H9 (cell line): Measurements from ENCODE around the gene SLC9A2. TPM values are rescaled to one million over a fixed set of nuclear protein-coding genes. Genes with fewer than 3 reads are reported as not detected.

Experiments used
- DNase-seq: peaks from one replicate; pipeline ENCODE4 v3.0.0-alpha.2; 2017
- H2AFZ ChIP-seq: one replicate; pipeline ENCODE4 v1.6.1; 2013; ENCODE audit warnings: mild to moderate bottlenecking, low read length, control low read depth, moderate library complexity
- H2AK5ac ChIP-seq: 2 replicates; pipeline ENCODE4 v1.6.1; 2013; ENCODE audit warnings: low read length, control low read depth, mixed read lengths; ENCODE audit not compliant: insufficient read length
- H2BK120ac ChIP-seq: one replicate; pipeline ENCODE4 v1.6.1; 2013; ENCODE audit warnings: low read depth, mild to moderate bottlenecking, low read length, control low read depth, inconsistent platforms; ENCODE audit not compliant: poor library complexity, severe bottlenecking
- H2BK12ac ChIP-seq: 2 replicates; pipeline ENCODE4 v1.6.1; 2013; ENCODE audit warnings: low read length, control low read depth, mixed read lengths, low read depth; ENCODE audit not compliant: insufficient read length
- H2BK15ac ChIP-seq: 2 replicates; pipeline ENCODE4 v1.6.1; 2013; ENCODE audit warnings: low read depth, low read length, control low read depth
- H2BK20ac ChIP-seq: one replicate; pipeline ENCODE4 v1.6.1; 2013; ENCODE audit warnings: low read depth, mild to moderate bottlenecking, low read length, control low read depth, inconsistent platforms; ENCODE audit not compliant: poor library complexity, severe bottlenecking
- H2BK5ac ChIP-seq: 2 replicates; pipeline ENCODE4 v1.6.1; 2013; ENCODE audit warnings: low read length, control low read depth, mixed read lengths; ENCODE audit not compliant: insufficient read length
- H3K14ac ChIP-seq: 2 replicates; pipeline ENCODE4 v1.6.1; 2013; ENCODE audit warnings: low read length, control low read depth; ENCODE audit not compliant: insufficient read depth
- H3K18ac ChIP-seq: 2 replicates; pipeline ENCODE4 v1.6.1; 2013; ENCODE audit warnings: low read depth, mild to moderate bottlenecking, mixed read lengths, low read length, control low read depth; ENCODE audit not compliant: insufficient read length
- H3K23ac ChIP-seq: 2 replicates; pipeline ENCODE4 v1.6.1; 2013; ENCODE audit warnings: low read length, control low read depth, mixed read lengths, low read depth; ENCODE audit not compliant: insufficient read length
- H3K23me2 ChIP-seq: 2 replicates; pipeline ENCODE4 v1.6.1; 2013; ENCODE audit warnings: low read depth, mild to moderate bottlenecking, mixed read lengths, low read length, control low read depth; ENCODE audit not compliant: insufficient read length, poor library complexity, severe bottlenecking
- H3K27ac ChIP-seq: 2 replicates; pipeline ENCODE4 v1.5.1; 2013; ENCODE audit warnings: low read length, control low read depth, mixed read lengths, low read depth; ENCODE audit not compliant: insufficient read length
- H3K27me3 ChIP-seq: 2 replicates; pipeline ENCODE4 v1.6.1; 2013; ENCODE audit warnings: low read length, control low read depth, inconsistent platforms; ENCODE audit not compliant: insufficient read depth
- H3K4ac ChIP-seq: 2 replicates; pipeline ENCODE4 v1.6.1; 2013; ENCODE audit warnings: low read depth, mild to moderate bottlenecking, control low read depth, inconsistent platforms, low read length, moderate library complexity
- H3K4me1 ChIP-seq: 2 replicates; pipeline ENCODE4 v1.6.1; 2013; ENCODE audit warnings: low read length, control low read depth, inconsistent platforms; ENCODE audit not compliant: insufficient read depth
- H3K4me2 ChIP-seq: 2 replicates; pipeline ENCODE4 v1.6.1; 2013; ENCODE audit warnings: low read length, control low read depth, mixed read lengths; ENCODE audit not compliant: insufficient read length, insufficient read depth
- H3K56ac ChIP-seq: 2 replicates; pipeline ENCODE4 v1.6.1; 2013; ENCODE audit warnings: low read depth, mild to moderate bottlenecking, mixed read lengths, low read length, control low read depth; ENCODE audit not compliant: insufficient read length
- H3K79me1 ChIP-seq: 2 replicates; pipeline ENCODE4 v1.6.1; 2013; ENCODE audit warnings: low read depth, mild to moderate bottlenecking, moderate library complexity, low read length, control low read depth, inconsistent platforms; ENCODE audit not compliant: insufficient read depth, poor library complexity, severe bottlenecking
- H3K79me2 ChIP-seq: 2 replicates; pipeline ENCODE4 v1.6.1; 2013; ENCODE audit warnings: low read length, control low read depth, inconsistent platforms; ENCODE audit not compliant: insufficient read depth
- H3K9ac ChIP-seq: 2 replicates; pipeline ENCODE4 v1.6.1; 2013; ENCODE audit warnings: low read length, control low read depth, mixed read lengths; ENCODE audit not compliant: insufficient read length; ENCODE audit errors: extremely low read depth
- H3K9me3 ChIP-seq: one replicate; pipeline ENCODE4 v1.6.1; 2013; ENCODE audit warnings: low read depth, low read length, inconsistent platforms; ENCODE audit not compliant: control insufficient read depth
- H3T11ph ChIP-seq: one replicate; pipeline ENCODE4 v1.6.1; 2013; ENCODE audit warnings: mild to moderate bottlenecking, low read length, control low read depth, inconsistent platforms
- H4K20me1 ChIP-seq: one replicate; pipeline ENCODE4 v1.6.1; 2013; ENCODE audit not compliant: control insufficient read depth, insufficient read length, insufficient read depth
- H4K5ac ChIP-seq: 2 replicates; pipeline ENCODE4 v1.6.1; 2013; ENCODE audit warnings: low read depth, mild to moderate bottlenecking, mixed read lengths, low read length, control low read depth; ENCODE audit not compliant: insufficient read length
- H4K8ac ChIP-seq: replicated peaks from 2 replicates; pipeline ENCODE4 v1.6.1; 2013; ENCODE audit warnings: low read length, control low read depth, mixed read lengths, low read depth; ENCODE audit not compliant: insufficient read length
- H4K91ac ChIP-seq: 2 replicates; pipeline ENCODE4 v1.6.1; 2013; ENCODE audit warnings: low read depth, mild to moderate bottlenecking, moderate library complexity, mixed read lengths, low read length, control low read depth; ENCODE audit not compliant: insufficient read length
- H3K27ac Mint-ChIP-seq, 3 experiments: 2 replicates in 2 of 3; 3 replicates in 1 of 3; pipeline ENCODE4 v1.8.0; 2020 to 2021; ENCODE audit warnings: mixed read lengths in 3 of 3, mild to moderate bottlenecking in 1 of 3, moderate library complexity in 1 of 3
- H3K27me3 Mint-ChIP-seq: 2 replicates; pipeline ENCODE4 v1.8.0; 2021; ENCODE audit warnings: low read depth, mild to moderate bottlenecking, moderate library complexity, mixed read lengths
- H3K36me3 Mint-ChIP-seq, 3 experiments: 2 replicates in 2 of 3; 3 replicates in 1 of 3; pipeline ENCODE4 v1.8.0; 2020 to 2021; ENCODE audit warnings: low read depth in 3 of 3, mixed read lengths in 3 of 3; ENCODE audit not compliant: insufficient read depth in 1 of 3
- H3K4me1 Mint-ChIP-seq, 2 experiments: 2 replicates each; pipeline ENCODE4 v1.8.0; 2020; ENCODE audit warnings: mixed read lengths in 2 of 2
- H3K4me3 Mint-ChIP-seq, 2 experiments: 2 replicates in 1 of 2; 3 replicates in 1 of 2; pipeline ENCODE4 v1.8.0; 2020 to 2021; ENCODE audit warnings: mild to moderate bottlenecking in 2 of 2, mixed read lengths in 2 of 2, moderate library complexity in 1 of 2
- H3K9me3 Mint-ChIP-seq, 2 experiments: 2 replicates in 1 of 2; 3 replicates in 1 of 2; pipeline ENCODE4 v1.8.0; 2020; ENCODE audit warnings: mild to moderate bottlenecking in 2 of 2, mixed read lengths in 2 of 2, moderate library complexity in 1 of 2
- WGBS: extraction: QIAGEN DNeasy Blood & Tissue Kit; methylation state at CpG from one replicate; pipeline ENCODE4 v1.1.7; 2013; ENCODE audit warnings: missing lambda C conversion rate, low lambda C conversion rate, mixed read lengths; ENCODE audit not compliant: insufficient read length; ENCODE audit errors: extremely low coverage; 5-methylcytosine and 5-hydroxymethylcytosine counted together
- total RNA-seq: library from RNA; stranded (reverse); gene quantifications from 2 replicates; pipeline ENCODE4 v1.2.1, GENCODE V29; 2021
- TF ChIP-seq, protein P1 (sequence below): fragments of 200-600 bp; sonication (generic); conservative IDR thresholded peaks from 3 replicates; pipeline ENCODE4 v1.8.0; 2021; ENCODE audit warnings: antibody characterized with exemption, mild to moderate bottlenecking

Gene SLC9A2
- total RNA-seq, 1 experiment from 2014 or later = 0.04 TPM

DNA sequence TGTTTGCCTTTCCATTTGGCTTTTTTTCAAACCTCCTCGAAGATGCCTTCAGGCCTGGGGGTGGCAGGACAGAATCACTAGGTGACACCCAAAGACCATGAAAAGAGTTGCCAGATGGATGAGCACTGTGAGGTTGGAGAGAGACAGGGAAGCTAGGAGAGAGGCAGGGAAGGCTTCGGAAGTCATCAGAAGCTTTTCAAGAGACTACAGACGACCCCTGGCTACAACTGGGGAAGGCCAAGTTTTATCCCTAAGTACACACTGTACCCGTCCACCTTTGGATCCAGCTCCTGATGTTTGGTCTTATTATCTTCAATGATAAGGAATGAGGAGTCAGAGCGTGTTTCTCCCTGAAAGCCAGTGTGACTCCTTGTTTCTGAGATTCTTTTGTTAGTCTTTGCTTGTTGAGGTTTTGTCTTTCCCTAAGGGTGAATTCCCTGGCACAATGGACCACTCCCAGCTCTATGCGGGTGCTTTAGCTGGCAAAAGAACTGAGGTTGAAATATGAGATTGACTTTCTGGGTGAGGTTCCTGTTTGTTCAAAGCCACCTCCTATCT is 33.4 kb upstream of the SLC9A2 start:
- no peak overlapping the region for H4K91ac ChIP-seq
- no peak overlapping the region for H2AFZ ChIP-seq

More for the DNA sequence above, 33.4 kb upstream of the SLC9A2 start:
- Mint-ChIP-seq H3K9me3 (peaks cover 0 to 1% of the 10 kb centered on the region in 2 experiments; a peak in 2 of 5 replicates), H3K36me3 (no peaks in the 10 kb centered on the region; a peak in 1 of 7 replicates), H3K4me3 (no peak overlapping the region; a peak in 1 of 5 replicates), H3K4me1 (peaks cover 12% of the 10 kb centered on the region in 2 experiments), H3K27ac (peak overlapping the region in 1 of 3 experiments; percentile 93; a peak in 1 of 7 replicates), H3K27me3 (no peaks in the 10 kb centered on the region; the same call in 1 of the 2 replicates)
- Histone ChIP-seq H3K56ac (no peak overlapping the region), H3K27ac (no peak overlapping the region), H2BK120ac (no peak overlapping the region), H3K79me2 (no peaks in the 10 kb centered on the region), H2AK5ac (no peak overlapping the region), H3K9ac (no peak overlapping the region), H3K27me3 (no peaks in the 10 kb centered on the region), H3K23ac (no peak overlapping the region), H2BK5ac (no peak overlapping the region), H3K18ac (no peak overlapping the region), H4K5ac (no peak overlapping the region), H4K8ac (no peak overlapping the region), H3T11ph (no peak overlapping the region), H3K4me2 (no peak overlapping the region), H2BK15ac (no peak overlapping the region), H3K14ac (no peak overlapping the region), H3K9me3 (no peaks in the 10 kb centered on the region), H3K4me1 (peaks cover 4% of the 10 kb centered on the region; the same call in 1 of the 2 replicates), H2BK12ac (no peak overlapping the region), H3K4ac (no peak overlapping the region), H4K20me1 (no peaks in the 10 kb centered on the region), H3K79me1 (no peaks in the 10 kb centered on the region), H2BK20ac (no peak overlapping the region), H3K23me2 (no peaks in the 10 kb centered on the region)
- WGBS = no CpG with 5 or more reads among the region's 6 CpGs
- TF ChIP-seq, protein P1, sequence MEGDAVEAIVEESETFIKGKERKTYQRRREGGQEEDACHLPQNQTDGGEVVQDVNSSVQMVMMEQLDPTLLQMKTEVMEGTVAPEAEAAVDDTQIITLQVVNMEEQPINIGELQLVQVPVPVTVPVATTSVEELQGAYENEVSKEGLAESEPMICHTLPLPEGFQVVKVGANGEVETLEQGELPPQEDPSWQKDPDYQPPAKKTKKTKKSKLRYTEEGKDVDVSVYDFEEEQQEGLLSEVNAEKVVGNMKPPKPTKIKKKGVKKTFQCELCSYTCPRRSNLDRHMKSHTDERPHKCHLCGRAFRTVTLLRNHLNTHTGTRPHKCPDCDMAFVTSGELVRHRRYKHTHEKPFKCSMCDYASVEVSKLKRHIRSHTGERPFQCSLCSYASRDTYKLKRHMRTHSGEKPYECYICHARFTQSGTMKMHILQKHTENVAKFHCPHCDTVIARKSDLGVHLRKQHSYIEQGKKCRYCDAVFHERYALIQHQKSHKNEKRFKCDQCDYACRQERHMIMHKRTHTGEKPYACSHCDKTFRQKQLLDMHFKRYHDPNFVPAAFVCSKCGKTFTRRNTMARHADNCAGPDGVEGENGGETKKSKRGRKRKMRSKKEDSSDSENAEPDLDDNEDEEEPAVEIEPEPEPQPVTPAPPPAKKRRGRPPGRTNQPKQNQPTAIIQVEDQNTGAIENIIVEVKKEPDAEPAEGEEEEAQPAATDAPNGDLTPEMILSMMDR = no peak
- no peak for DNase-seq
